Upper lobe of left lung (tissue), 4 donors: ENCODE data around the gene KCTD19.

Experiments
- CTCF ChIP-seq, 6 experiments: fragments of 450-650 bp in 4 of 6; fragments of 200-600 bp in 2 of 6; sonication (generic) in 2 of 6; IDR thresholded peaks; one replicate each; pipeline ENCODE4 v1.5.1; 2016 to 2019; ENCODE audit warnings: antibody characterized with exemption in 6 of 6
- EP300 ChIP-seq, 4 donors: sonication (generic); formaldehyde crosslinking; IDR thresholded peaks; one replicate each; pipeline ENCODE4 v1.5.1; 2017; ENCODE audit warnings: antibody characterized with exemption in 4 of 4, control low read depth in 2 of 4
- POLR2A ChIP-seq, 4 donors: fragments of 450-650 bp; IDR thresholded peaks; one replicate each; pipeline ENCODE4 v1.5.1; 2016 to 2017; ENCODE audit warnings: antibody characterized with exemption in 4 of 4, mild to moderate bottlenecking in 2 of 4
- POLR2AphosphoS5 ChIP-seq, 2 donors: sonication (generic); formaldehyde crosslinking; IDR thresholded peaks; one replicate each; pipeline ENCODE4 v1.5.1; 2017; ENCODE audit warnings: antibody characterized with exemption in 2 of 2

GRCh38 chr16:67280090-67281015 is 46.2 kb downstream of the KCTD19 start:
- no peak for TF ChIP-seq CTCF (IDR thresholded peaks at IDR 0.05)
- TF ChIP-seq POLR2A (IDR thresholded peaks at IDR 0.05) = no peak
- no peak for TF ChIP-seq EP300 (IDR thresholded peaks at IDR 0.05)
- TF ChIP-seq POLR2AphosphoS5 (IDR thresholded peaks at IDR 0.05) = no peak
